Esophagus mucosa (tissue), 1 donor: ENCODE data around the gene FBXO21. TPM values are rescaled to one million over a fixed set of nuclear protein-coding genes. Genes with fewer than 3 reads are reported as not detected.
"Not testable (repeated sequence)": the region's sequence is repeated elsewhere in the genome, so short reads cannot be mapped to it uniquely, and the experiment has no call there.

Experiments used
- ATAC-seq: fragments of 200-7000 bp; cut with Tn5 transposase; one replicate; pipeline ENCODE4 v1.9.1; 2020
- total RNA-seq: library from RNA; stranded (reverse); gene quantifications from one replicate; pipeline ENCODE4 v1.2.4, GENCODE V29; 2023
- donor health status: DM: yes; HTN: yes; CAD: no.

Gene FBXO21, protein sequence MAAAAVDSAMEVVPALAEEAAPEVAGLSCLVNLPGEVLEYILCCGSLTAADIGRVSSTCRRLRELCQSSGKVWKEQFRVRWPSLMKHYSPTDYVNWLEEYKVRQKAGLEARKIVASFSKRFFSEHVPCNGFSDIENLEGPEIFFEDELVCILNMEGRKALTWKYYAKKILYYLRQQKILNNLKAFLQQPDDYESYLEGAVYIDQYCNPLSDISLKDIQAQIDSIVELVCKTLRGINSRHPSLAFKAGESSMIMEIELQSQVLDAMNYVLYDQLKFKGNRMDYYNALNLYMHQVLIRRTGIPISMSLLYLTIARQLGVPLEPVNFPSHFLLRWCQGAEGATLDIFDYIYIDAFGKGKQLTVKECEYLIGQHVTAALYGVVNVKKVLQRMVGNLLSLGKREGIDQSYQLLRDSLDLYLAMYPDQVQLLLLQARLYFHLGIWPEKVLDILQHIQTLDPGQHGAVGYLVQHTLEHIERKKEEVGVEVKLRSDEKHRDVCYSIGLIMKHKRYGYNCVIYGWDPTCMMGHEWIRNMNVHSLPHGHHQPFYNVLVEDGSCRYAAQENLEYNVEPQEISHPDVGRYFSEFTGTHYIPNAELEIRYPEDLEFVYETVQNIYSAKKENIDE
- 22.9 TPM for total RNA-seq

DNA sequence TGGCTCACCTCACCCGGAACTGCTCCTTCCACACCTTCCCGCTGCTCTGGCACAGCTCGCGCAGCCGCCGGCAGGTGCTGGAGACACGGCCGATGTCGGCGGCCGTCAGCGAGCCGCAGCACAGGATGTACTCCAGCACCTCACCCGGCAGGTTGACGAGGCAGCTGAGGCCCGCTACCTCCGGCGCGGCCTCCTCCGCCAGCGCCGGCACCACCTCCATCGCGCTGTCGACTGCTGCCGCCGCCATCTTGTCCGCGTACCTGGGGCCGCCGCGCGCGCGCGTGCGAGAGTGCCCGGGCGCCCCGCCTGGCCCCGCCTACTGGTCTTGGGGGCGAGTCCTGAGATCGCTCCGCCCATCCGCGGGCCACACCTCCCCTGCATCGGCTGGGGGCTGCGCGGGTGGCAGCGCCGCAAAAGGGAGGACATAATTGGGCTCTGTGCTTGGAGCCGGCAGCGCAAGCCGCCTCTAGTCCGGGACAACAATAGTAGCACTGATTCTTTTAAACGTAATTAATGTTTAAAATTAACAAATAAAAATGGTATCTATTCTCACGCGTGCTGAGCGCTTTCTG lies at the start of gene FBXO21:
FBXO21 (minus strand) TSS at position 261 of the 572 bp plus-strand sequence; CDS start at position 247, 14 bp downstream.
- peak; percentile 93 for ATAC-seq

DNA sequence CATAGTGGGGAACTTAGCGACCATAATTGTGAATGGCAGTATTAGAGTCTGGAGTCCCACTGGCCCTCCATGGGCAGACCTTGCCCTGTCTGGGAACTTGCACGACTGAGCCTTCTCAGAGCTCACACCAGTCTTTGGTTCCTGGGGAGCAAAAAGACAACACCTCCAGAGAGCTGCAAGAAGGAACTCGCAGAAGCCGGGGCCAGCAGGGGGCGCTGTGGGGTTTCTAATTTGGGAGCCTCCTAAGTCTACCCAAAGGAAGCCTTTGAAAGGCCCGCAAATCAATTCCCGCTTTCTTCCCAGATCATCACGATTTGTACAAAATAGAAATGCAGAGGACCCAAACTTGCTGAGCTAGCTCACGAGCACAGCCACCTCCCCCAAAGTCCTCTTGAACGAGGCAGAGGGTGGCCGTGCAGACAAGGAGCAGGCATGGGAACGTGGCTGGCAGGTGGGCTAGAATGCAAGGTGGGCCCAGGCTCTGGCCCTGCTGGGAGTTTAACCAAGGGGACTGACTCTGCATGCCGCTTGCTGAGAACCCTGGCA lies 46.3 kb upstream of the FBXO21 start:
- peak; percentile 67 for ATAC-seq

DNA sequence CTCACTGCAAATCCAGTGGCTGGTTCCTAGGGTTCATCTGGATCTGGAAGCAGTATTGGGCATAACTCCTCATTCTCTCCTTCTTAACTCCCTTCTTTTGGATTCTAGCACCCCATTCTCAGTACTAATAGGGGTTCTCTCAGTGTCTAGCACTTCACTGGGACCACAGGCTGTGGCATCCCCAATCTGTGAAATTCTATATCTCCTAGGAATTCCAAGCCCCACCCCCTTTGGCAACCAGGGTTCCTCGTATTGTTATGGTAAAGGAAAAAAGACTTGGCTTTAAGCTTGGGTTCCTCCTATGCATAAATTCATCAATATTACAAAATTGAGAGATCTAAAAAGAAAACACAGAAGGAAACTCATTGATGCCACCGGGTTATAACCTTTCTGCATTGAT lies 45.0 kb upstream of the FBXO21 start:
- ATAC-seq, result no peak

DNA sequence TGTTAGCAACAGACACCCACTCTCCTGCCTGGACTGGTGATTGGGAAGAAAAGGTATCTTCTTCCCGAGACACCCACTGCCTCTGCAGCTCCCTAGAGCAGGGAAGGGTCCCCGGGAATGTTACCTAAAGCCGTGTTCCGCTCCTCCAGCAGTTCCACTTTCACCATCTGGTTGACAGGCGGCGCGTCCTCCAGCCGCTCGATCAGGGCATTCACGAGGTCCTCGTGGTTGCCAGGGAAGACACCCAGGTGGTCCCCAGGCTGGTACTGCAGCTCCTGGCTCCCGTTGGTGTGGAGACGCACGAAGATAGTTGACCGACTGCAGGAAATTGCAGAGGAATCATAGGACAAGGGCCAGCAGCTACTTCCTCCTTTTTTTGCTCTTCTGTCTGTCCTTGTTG lies 44.2 kb upstream of the FBXO21 start:
- no peak for ATAC-seq

DNA sequence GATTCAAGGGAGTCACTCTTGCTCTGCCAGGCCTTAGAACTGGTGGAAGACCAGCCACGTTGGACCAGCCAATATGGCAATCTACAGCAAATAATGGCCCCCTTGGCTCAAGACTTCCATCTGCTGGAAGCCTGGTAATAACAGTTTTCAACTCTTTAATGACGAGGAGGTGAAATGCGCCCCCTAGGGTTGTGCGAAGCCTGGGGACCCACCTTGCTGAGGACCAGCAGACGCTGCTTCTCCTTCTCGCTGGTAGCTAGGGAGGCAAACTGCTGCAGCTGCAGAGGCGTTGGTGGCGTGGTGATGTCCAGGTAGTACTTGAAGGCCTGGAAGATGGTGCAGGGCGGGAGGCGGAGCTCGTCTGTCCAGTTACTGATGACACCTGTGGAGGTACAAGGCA lies 41.5 kb upstream of the FBXO21 start:
- ATAC-seq, result no peak

DNA sequence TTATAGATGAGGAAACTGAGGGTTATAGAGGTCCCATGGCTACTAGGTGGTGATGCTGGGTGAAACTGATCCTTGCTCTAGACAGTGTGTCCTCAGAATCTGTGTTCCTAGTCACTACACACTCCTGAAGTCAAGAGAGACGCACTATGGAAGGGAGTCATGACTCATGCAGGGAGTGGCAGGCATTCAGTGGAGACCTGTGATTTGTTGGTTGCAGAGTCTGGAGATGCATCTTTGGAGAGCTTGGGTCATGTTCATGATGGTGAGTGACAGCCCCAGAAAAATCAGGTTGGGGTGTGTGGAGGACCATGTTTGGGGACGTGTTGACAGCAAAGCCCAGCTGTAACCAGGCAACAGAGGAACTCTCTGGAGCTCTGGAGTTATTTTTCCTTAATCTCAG lies 38.0 kb upstream of the FBXO21 start:
- peak; percentile 84 for ATAC-seq

DNA sequence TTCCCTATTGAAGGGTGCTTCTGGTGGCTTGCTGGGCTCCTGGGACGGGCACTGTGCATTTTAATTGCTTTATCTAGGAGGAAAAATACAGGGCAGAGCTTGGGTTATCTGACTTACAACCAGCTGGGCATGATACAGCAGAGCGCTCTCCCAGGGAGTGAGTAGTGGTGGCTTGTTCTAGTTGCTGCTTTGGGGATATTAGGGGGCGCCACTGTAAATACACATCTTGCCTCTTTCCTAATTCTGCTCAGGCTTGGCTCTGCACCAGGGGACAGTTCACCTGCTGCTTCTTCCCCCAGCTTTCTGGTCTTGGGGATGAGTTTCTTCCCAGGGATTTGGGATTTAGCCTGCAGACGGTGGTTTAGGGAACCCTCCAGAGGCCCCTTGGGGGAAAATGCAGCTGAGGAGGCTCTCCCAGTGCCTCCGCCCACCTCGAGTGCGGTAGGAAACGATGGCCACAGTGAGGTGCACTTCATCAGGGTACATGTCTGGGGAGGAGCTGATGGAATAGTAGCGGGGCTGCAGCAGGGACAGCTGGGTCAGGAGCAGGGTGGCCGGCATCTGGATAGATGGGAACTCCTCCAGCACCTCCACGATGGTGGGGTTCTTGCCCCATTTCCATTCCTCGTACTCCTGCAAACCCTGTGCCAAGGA lies 36.9 kb upstream of the FBXO21 start:
- no peak for ATAC-seq

DNA sequence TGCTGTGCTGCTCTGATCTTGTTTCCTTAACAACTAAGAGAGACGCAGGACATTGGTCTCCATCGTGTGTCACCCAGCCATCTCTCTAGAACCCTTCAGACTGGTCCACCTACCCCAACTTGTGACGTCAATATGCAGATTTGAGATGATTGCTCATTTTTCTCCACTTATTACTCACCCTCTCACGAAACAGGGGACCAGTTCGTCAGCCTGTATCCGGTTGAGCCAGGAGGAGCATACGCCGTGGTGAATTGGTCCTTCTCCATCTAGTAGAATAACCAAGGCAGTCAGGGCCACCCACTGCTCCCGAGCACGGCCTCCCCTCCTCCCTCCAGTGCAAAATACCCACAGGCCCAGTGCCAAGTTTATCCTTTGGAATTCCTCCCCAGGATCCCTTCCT lies 36.2 kb upstream of the FBXO21 start:
- ATAC-seq, result peak; percentile 79

DNA sequence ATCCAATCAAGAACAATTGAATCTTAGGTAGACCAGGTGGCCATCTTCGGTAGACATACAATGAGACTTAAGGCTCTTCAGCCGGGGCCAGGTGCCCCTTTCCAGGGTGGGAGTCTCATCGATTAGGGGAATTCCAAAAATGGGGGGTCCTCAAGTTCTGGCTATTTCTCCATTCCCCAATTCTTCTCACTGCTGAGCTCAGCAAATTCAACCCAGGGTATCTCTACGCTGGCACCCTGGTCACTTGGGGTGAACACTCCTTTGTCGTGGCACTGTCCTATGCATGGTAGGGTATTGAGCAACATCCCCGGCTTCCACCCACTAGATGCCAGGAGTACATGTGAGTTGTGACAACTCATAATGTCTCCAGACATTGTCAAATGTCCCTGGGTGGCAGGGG lies 34.9 kb upstream of the FBXO21 start:
- ATAC-seq, result no peak

DNA sequence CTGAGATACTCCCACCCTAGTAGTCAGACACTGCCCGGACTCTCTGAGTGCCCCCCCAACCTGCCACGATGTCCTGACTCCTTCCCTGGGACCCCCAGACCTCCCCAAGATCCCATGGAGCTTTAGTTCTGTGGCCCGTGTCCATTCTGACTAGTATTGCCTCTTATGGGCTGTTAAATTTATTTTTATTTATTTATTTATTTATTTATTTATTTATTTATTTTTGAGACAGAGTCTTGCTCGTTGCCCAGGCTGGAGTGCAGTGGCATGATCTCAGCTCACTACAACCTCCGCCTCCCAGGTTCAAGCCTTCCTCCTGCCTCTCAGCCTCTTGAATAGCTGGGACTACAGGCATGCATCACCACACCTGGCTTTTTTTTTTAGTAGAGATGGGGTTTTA lies 30.7 kb upstream of the FBXO21 start:
- ATAC-seq, result not testable (repeated sequence)

DNA sequence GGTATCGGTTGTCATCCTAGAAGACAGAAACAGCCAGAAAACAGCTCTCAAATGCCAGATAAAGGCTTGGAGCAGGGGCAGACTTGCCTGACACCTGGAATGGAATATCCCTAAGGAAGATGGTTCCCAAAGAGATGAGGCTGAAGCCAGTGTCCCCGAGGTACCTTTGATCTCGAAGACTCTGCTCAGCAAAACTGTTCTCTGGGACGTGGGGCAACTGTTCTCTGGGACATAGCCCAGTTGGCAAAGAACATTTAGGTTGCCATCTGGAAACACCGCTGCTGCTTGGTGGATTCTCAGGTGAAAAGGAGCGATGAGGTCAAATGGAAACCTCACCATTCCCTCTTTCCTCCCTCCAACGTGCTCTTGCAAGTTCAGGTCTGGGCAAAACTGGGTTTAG lies 27.9 kb upstream of the FBXO21 start:
- ATAC-seq, result no peak

DNA sequence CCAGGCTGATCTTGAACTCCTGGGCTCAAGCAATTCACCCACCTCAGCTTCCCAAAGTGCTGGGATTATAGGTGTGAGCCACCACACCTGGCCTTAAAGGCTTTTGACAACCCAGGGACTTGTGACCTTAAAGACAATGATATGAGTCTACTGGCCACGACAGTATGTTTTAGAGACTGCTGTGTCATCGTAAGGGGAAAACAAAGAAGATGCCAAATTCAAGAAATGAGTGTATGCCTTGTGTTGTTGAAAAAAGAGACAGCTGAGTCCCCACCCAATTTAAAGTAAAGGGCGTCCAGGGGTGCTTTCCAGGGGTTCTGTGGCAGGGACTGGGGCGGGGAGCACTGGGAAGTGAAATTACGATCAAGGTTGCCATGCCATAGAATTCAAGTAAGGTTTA lies 26.4 kb upstream of the FBXO21 start:
- no peak for ATAC-seq

DNA sequence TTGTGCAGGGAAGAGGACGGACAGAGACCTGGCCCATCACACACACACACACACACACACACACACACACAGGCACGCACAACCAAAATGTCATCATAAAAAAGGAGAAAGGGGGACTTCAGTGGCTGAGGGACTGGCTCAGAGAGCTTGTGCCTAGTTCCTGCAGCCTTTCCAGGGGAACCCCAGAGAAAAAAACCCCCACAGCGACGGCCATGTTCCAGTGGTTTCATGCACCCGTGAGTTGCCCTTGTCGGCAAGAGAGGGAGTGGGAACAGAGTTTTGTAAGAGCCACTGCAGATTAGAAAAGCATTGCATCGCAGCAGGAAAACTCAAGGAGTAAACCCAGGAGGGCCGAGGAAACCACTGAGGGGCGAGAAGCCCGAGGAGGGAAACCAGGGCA lies 24.5 kb upstream of the FBXO21 start:
- ATAC-seq, result no peak

DNA sequence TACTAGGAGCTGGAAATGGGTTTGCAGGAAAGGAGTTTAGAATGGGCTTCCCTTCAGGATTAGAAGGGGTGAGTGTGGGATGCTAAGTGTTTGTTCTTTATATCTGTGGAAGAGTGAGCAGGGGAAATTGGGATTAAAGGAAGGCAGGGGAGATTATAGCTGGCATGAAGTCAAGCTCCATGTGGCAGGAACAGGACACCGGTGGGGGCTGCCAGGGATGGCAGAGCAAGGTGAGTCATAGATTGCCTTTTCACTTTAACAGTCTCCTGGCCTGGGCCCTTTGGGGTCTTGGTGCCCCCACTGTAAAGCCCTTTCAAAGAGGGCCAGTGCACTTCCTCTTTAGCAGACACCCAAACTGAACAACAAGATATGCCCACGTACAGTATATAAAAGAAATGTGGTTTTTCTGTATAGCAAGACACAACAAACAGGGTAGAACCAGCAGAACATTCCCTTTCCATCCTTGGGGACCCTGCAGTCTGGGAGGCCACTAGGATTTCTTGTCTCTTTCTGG lies 23.1 kb upstream of the FBXO21 start:
- no peak for ATAC-seq

DNA sequence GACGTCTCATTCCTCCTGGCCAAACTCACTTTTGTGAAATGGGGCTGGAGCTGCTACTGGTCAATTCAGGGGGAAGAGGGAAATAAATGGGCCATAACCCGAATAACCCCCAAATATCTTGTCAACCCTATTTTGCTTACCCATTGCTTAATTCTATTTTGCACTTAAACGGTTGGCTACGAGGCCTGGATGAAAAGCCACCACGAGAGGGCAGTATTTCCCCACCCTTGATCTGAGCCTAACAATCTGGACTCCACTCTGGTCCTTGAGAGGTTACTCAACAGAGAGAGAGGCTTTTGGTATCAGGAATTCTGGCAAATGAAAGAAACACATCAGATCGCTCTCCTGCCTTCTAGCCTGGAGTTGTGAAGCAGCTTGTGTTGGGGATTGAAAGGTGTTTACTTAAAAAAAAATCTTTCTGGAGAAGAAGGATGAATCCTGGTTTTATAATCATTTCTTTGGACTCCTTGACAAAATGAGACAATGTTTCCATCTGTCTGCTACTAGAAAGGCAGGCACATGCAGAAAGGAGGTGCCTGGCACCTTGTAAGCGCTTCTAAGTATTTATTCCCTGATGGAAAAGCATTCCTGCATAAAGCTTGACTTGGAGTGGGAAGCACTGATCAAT lies 22.4 kb upstream of the FBXO21 start:
- ATAC-seq, result peak; percentile 83

DNA sequence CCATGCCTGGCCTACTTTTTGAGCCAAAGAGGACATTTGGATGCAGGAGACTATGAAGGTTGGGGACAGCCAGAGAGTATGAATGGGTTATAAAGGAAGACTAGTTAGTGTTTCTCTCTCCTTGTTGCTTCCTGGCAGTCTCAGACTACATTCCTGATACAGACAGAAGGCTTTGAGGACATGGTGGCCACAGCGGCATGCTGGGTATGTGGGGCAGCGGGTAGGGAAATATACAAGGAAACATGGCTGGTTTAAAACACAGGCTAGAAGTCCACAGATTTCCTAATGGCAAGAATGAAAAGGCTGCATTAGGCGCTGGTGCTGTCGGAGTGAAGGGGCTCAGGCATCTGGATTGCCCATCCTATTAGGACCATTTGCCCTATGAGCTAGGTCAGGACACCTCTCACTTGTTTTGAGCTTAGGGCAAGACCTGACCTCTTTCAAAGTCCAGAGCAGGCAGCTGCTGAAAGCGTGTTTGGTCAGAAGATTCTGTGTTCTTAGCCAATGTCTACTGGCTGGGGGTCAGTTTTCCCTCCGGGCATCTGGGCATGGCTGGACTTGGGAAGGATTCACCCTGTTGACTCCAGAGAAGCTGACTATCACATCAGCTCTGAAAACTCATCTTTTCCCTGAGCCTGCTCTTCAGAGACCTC lies 20.1 kb upstream of the FBXO21 start:
- ATAC-seq, result no peak

DNA sequence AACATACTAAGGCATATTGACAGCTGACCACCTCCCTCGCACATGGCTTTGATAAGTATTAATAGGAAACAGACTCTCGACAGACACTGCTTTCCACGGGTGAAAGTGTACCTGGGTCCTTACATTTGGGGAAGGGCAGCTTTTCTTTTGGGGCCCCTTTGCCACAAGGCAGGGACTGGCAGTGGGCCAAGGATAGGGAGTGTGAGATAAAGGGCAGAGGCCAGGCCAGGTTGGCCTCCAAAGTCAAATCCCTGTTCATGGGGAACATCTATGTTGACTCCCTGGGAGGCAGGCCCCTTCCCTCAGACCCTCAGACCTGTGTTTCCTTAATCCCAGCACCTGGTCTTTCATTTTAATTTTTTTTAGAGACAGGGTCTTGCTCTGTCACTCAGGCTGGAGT lies 19.4 kb upstream of the FBXO21 start:
- no peak for ATAC-seq

DNA sequence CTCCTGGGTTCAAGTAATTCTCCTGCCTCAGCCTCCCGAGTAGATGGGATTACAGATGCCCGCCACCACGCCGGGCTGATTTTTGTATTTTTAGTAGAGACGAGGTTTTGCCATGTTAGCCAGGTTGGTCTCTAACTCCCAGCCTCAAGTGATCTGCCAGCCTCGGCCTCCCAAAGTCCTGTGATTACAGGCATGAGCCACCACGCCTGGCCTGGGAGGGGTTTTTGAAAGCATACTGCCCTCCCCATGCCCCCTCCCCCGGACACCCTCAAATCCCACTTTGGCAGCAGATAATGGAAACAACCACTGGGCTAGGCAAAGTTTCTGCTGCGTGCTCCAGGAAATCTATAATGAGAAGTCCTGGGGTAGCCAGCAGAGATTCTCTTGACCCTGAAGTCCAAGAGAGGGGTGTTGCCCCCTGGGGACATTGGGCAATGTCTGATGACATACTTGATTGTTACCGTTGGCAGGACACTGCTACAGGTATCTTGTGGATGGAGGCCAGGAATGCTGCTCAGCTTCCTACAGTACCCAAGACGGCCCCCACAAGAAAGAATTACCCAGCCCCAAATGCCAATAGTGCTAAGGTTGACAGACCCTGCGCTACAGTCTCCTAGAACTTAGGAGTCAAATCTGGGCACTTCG lies 18.7 kb upstream of the FBXO21 start:
- no peak for ATAC-seq

DNA sequence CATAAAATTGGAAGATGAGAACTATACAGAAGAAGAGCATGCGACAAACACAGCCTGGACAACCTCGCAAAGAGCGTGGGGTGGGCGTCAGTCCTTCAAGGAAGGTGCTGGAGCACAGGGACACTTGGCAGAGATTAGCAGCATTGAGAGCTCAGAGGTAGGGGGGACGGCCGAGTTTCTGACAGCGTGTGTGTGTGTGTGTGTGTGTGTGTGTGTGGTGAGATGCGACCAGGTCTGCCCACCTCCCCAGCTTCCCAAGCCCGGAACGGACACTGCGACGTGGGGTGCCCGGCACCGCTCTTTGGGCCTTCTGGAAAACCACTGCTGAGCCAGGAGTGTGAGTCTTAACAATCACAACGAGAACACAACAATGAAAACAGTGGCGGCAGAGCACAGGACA lies 17.9 kb upstream of the FBXO21 start:
- no peak for ATAC-seq

DNA sequence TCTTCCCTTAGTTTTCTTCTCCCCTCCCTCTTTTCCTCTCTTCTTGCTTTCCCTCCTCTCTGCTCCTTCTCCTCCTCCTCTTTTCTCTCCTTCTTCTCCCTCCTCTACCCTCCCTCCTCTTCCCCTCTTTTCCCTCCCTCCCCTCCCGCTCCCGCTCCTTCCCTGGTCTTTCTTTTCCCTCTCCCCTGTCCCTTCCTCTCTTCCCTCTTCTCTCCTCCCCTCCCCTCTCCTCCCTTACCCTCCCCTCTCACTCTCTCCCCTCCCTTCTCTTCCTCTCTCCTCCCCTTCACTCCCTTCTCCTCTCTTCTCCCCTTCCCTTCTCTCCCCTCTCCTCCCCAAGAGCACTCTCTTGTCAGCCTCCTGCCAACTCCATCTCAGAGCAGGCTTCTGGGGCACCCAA lies 17.4 kb upstream of the FBXO21 start:
- no peak for ATAC-seq

DNA sequence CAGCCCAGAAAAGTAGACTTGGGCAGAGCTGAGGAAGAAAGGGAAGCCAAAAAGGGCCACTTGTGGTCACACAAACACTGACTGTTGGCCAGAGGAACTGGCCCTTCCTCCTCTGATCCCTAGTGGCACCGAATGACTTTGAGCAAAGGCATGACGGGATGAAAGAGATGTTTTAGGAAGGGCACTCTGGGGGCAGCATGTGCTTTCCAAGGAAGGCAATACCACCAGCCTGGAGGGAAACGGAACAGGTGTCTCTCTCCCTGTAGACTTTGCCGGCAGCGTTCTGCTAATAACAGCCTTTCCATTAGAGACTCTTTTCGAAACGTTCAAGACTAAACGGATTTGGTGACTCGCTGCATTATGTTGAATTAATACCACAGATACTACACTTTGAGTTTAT lies 12.3 kb upstream of the FBXO21 start:
- no peak for ATAC-seq
